Duodenal mucosa (tissue), 2 donors: Measurements from ENCODE around the gene GRB10.

Experiments used
- H3K27ac ChIP-seq: one replicate; pipeline ENCODE4 v1.7.0; 2013; ENCODE audit warnings: low read depth, low read length
- H3K27me3 ChIP-seq, 2 donors: one replicate each; pipeline ENCODE4 v1.7.0; 2013; ENCODE audit warnings: low read length in 2 of 2, control low read depth in 1 of 2; ENCODE audit not compliant: insufficient read depth in 2 of 2, control insufficient read depth in 1 of 2
- H3K36me3 ChIP-seq, 2 donors: one replicate each; pipeline ENCODE4 v1.7.0; 2013; ENCODE audit warnings: low read length in 2 of 2, control low read depth in 1 of 2; ENCODE audit not compliant: insufficient read depth in 2 of 2, control insufficient read depth in 1 of 2
- H3K4me1 ChIP-seq, 2 donors: one replicate each; pipeline ENCODE4 v1.7.0; 2013; ENCODE audit warnings: low read length in 2 of 2, control low read depth in 1 of 2; ENCODE audit not compliant: insufficient read depth in 2 of 2, control insufficient read depth in 1 of 2
- H3K4me3 ChIP-seq, 2 donors: one replicate each; pipeline ENCODE4 v1.7.0; 2013; ENCODE audit warnings: low read length in 2 of 2, low read depth in 1 of 2
- H3K9ac ChIP-seq, 2 donors: one replicate each; pipeline ENCODE4 v1.7.0; 2013; ENCODE audit warnings: low read length in 2 of 2, low read depth in 1 of 2
- H3K9me3 ChIP-seq, 2 donors: one replicate each; pipeline ENCODE4 v1.7.0; 2013; ENCODE audit warnings: low read length in 2 of 2, control low read depth in 1 of 2; ENCODE audit not compliant: control insufficient read depth in 1 of 2

The GRB10 gene

GRCh38 chr7:50676740-50677637 is 105.7 kb downstream of the GRB10 start:
- H3K4me3 ChIP-seq = peak overlapping the region in 1 of 2 donors; percentile 9
- H3K4me1 ChIP-seq = peaks cover 38 to 48% of the 10 kb centered on the region in 2 donors
- H3K9ac ChIP-seq = peak overlapping the region in 1 of 2 donors; percentile 35
- H3K27ac ChIP-seq = no peak overlapping the region
- H3K36me3 ChIP-seq = peaks cover 6 to 9% of the 10 kb centered on the region in 2 donors
- H3K9me3 ChIP-seq = no peaks in the 10 kb centered on the region
- no peaks in the 10 kb centered on the region for H3K27me3 ChIP-seq

- no peak overlapping the region for H3K27ac ChIP-seq
- H3K36me3 ChIP-seq = peaks cover 6 to 10% of the 10 kb centered on the region in 2 donors
- peaks cover 29 to 39% of the 10 kb centered on the region in 2 donors for H3K4me1 ChIP-seq
- no peaks in the 10 kb centered on the region for H3K27me3 ChIP-seq
- no peak overlapping the region for H3K4me3 ChIP-seq
- no peaks in the 10 kb centered on the region for H3K9me3 ChIP-seq
- H3K9ac ChIP-seq = no peak overlapping the region
Measured at GRCh38 chr7:50676079-50676478, 106.6 kb downstream of the GRB10 start.

- Histone ChIP-seq H3K36me3 (peaks cover 6 to 12% of the 10 kb centered on the region in 2 donors), H3K27ac (no peak overlapping the region), H3K4me3 (no peak overlapping the region), H3K4me1 (peaks cover 28 to 34% of the 10 kb centered on the region in 2 donors), H3K27me3 (no peaks in the 10 kb centered on the region), H3K9ac (no peak overlapping the region), H3K9me3 (no peaks in the 10 kb centered on the region)
Measured at GRCh38 chr7:50674896-50675835, 107.5 kb downstream of the GRB10 start.

- H3K4me1 ChIP-seq = peaks cover 26 to 28% of the 10 kb centered on the region in 2 donors
- no peaks in the 10 kb centered on the region for H3K27me3 ChIP-seq
- no peak overlapping the region for H3K9ac ChIP-seq
- H3K27ac ChIP-seq = no peak overlapping the region
- no peak overlapping the region for H3K4me3 ChIP-seq
- H3K9me3 ChIP-seq = no peaks in the 10 kb centered on the region
- peaks cover 11 to 17% of the 10 kb centered on the region in 2 donors for H3K36me3 ChIP-seq
Measured at GRCh38 chr7:50674299-50674698, 108.4 kb downstream of the GRB10 start.

- H3K9ac ChIP-seq = no peak overlapping the region
Measured at GRCh38 chr7:50673096-50673495, 109.6 kb downstream of the GRB10 start.

GRCh38 chr7:50672045-50672444 is 110.7 kb downstream of the GRB10 start:
- H3K27me3 ChIP-seq = no peaks in the 10 kb centered on the region
- H3K9ac ChIP-seq = no peak overlapping the region
- H3K9me3 ChIP-seq = no peaks in the 10 kb centered on the region
- no peak overlapping the region for H3K27ac ChIP-seq
- peaks cover 11 to 17% of the 10 kb centered on the region in 2 donors for H3K36me3 ChIP-seq
- peaks cover 23 to 27% of the 10 kb centered on the region in 2 donors for H3K4me1 ChIP-seq
- H3K4me3 ChIP-seq = no peak overlapping the region

More at GRCh38 chr7:50673096-50673495, 109.6 kb downstream of the GRB10 start:
- Histone ChIP-seq H3K36me3 (peaks cover 11 to 17% of the 10 kb centered on the region in 2 donors), H3K4me3 (no peak overlapping the region), H3K9me3 (no peaks in the 10 kb centered on the region), H3K27ac (no peak overlapping the region), H3K4me1 (peaks cover 23 to 29% of the 10 kb centered on the region in 2 donors), H3K27me3 (no peaks in the 10 kb centered on the region)

- peaks cover 18 to 21% of the 10 kb centered on the region in 2 donors for H3K4me1 ChIP-seq
- H3K27me3 ChIP-seq = no peaks in the 10 kb centered on the region
- H3K36me3 ChIP-seq = peaks cover 11 to 17% of the 10 kb centered on the region in 2 donors
- no peak overlapping the region for H3K27ac ChIP-seq
- H3K4me3 ChIP-seq = no peak overlapping the region
- H3K9ac ChIP-seq = no peak overlapping the region
- no peaks in the 10 kb centered on the region for H3K9me3 ChIP-seq
Measured at GRCh38 chr7:50671386-50671785, 111.3 kb downstream of the GRB10 start.

- H3K9ac ChIP-seq = no peak overlapping the region
- H3K27me3 ChIP-seq = no peaks in the 10 kb centered on the region
- peaks cover 17% of the 10 kb centered on the region in 2 donors for H3K4me1 ChIP-seq
- peaks cover 11 to 17% of the 10 kb centered on the region in 2 donors for H3K36me3 ChIP-seq
- H3K4me3 ChIP-seq = no peak overlapping the region
- no peak overlapping the region for H3K27ac ChIP-seq
- no peaks in the 10 kb centered on the region for H3K9me3 ChIP-seq
Measured at GRCh38 chr7:50669890-50670289, 112.8 kb downstream of the GRB10 start.

GRCh38 chr7:50667789-50668226 is 114.9 kb downstream of the GRB10 start:
- peaks cover 17% of the 10 kb centered on the region in 2 donors for H3K4me1 ChIP-seq
- H3K27me3 ChIP-seq = no peaks in the 10 kb centered on the region
- no peak overlapping the region for H3K4me3 ChIP-seq
- H3K9me3 ChIP-seq = no peaks in the 10 kb centered on the region
- peaks cover 5 to 17% of the 10 kb centered on the region in 2 donors for H3K36me3 ChIP-seq
- no peak overlapping the region for H3K9ac ChIP-seq
- H3K27ac ChIP-seq = no peak overlapping the region
